HL-60 (cell line): ENCODE data around the gene NR4A3.

Experiments used
- POLR2AphosphoS5 ChIP-seq: IDR thresholded peaks from 2 replicates; pipeline ENCODE4 v1.6.1; 2012; ENCODE audit warnings: low read depth
- TF ChIP-seq, protein P1 (sequence below): IDR thresholded peaks from one replicate; pipeline ENCODE4 v1.5.1; 2011; ENCODE audit warnings: low read length, control low read depth, inconsistent platforms; ENCODE audit not compliant: insufficient read depth

DNA sequence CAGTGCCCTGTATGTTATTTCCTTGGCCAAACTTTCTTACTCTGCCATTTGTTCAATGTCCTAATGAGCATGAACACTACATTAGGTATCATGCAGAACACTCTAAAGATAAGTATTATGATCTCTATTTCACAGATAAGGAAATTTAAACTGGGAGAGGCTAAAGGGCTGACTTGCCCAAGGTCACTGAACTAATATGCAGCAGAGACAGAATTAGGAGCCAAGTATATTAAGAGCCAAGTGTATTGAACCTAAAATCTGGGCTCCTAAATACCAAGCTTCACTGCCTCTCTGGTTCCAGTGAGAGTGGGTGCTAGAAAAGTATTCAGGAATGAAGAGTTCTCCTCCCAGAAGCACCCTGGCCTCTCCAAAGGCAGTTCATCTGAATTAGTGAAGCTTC is 13.5 kb downstream of the NR4A3 start:
- TF ChIP-seq, protein P1, sequence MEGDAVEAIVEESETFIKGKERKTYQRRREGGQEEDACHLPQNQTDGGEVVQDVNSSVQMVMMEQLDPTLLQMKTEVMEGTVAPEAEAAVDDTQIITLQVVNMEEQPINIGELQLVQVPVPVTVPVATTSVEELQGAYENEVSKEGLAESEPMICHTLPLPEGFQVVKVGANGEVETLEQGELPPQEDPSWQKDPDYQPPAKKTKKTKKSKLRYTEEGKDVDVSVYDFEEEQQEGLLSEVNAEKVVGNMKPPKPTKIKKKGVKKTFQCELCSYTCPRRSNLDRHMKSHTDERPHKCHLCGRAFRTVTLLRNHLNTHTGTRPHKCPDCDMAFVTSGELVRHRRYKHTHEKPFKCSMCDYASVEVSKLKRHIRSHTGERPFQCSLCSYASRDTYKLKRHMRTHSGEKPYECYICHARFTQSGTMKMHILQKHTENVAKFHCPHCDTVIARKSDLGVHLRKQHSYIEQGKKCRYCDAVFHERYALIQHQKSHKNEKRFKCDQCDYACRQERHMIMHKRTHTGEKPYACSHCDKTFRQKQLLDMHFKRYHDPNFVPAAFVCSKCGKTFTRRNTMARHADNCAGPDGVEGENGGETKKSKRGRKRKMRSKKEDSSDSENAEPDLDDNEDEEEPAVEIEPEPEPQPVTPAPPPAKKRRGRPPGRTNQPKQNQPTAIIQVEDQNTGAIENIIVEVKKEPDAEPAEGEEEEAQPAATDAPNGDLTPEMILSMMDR, result no peak
- TF ChIP-seq POLR2AphosphoS5, result no peak
